EH (cell line): Measurements from ENCODE around the gene DEGS2.
"Not testable (repeated sequence)": the region's sequence is repeated elsewhere in the genome, so short reads cannot be mapped to it uniquely, and the experiment has no call there.

Experiments
- DNase-seq: peaks from one replicate; pipeline ENCODE4 v3.0.0-alpha.2; 2015; ENCODE audit warnings: low read depth

The DEGS2 gene

DNA sequence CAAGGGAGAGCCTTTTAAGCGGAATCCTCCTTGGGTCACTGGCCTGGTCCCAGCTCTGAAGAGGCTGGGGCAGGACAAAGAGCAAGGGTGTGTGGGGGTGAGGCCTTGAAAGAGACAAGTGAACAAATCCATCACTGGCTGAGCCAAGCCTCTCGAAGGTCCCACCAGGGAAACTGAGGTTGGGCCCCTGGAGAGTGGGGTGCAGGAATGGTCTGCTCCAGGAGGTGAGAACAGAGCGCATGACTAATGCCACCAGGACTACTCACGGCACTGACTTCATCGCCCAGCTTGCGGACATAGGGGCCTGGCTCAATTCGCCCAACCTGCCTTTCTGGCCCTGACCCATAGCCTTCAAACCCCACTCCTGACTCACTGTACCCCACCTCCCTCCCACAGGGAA, 19.2 kb upstream of the DEGS2 start:
- no peak for DNase-seq

- DNase-seq, result no peak
These were observed 17.4 kb upstream of the DEGS2 start for GRCh38 chr14:100176811-100177327.

DNA sequence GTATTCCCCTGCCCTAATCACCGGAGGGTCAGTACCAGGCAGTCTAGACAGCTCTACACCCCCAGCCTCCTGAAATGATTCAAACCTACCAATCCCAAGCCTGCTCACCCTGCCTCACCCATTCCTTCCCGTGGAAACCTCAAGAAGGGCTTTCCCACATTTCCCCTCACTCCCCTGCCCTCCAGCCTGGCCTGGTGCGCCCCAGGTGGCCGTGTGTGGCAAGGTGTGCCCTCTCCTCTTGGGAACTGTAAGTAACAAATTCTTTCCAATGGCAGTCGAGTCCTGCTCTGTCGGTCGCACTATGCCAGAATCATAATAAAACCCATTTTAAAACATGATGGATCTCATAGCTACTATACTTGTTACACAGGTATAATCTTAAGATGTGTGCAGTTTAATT, 13.9 kb upstream of the DEGS2 start:
- DNase-seq, result no peak

DNA sequence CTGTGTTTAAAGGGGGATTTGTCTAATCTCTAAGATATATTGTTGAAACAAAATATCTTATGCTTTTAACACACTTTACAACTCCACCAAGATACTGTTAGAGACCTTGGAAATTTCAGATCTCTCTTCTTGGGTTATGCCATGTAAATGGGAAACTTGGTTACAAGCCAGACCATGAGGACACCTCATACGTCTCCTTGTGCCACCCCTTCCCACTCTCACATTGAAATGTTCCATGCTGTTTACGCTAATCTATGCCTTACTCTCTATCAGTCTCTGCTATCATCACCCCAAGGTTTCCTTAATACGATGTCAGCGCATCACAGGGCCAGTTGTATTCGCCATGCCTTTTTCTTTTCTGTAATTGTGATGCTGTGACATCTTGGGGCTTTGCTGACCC, 13.4 kb upstream of the DEGS2 start:
- no peak for DNase-seq

DNA sequence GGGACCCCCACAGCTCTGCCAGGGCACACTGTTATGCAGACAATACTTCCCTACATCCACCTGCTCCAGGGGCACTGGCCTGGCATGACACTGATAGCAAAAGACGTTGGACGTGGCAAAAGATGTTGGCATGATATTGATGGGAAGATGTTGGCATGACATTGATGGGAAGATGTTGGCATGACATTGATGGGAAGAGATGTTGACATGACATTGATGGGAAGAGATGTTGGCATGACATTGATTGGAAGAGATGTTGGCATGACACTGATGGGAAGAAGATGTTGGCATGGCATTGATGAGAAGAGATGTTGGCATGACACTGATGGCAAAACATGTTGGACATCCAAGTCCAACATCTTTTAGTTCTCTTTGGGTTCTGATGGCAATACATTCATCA, 11.4 kb upstream of the DEGS2 start:
- no peak for DNase-seq

GRCh38 chr14:100168506-100168905, 9.1 kb upstream of the DEGS2 start:
- no peak for DNase-seq

DNA sequence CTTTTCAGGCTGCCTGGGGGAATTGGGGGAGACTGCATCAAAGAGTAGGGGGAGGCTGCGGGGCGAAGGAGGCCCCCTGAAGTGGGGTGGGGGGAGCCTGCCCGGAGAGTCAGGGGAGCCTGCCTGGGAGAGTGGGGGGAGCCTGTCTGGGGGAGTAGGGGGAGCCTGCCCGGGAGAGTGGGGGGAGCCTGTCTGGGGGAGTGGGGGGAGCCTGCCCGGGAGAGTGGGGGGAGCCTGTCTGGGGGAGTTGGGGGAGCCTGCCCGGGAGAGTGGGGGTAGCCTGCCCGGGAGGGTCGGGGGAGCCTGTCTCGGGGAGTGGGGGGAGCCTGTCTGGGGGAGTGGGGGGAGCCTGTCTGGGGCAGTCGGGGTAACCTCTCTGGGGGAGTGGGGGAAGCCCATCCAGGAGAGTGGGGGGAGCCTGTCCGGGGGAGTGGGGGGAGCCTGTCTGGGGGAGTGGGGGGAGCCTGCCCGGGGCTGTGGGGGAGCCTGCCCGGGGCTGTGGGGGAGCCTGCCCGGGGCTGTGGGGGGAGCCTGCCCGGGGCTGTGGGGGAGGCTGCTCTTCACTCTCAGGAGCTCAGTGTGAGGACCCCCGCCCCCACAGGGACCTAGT, 6.5 kb upstream of the DEGS2 start:
- no peak for DNase-seq

- DNase-seq, result no peak
These were observed 5.9 kb upstream of the DEGS2 start for GRCh38 chr14:100165376-100165775.

- no peak for DNase-seq
These were observed 1.1 kb upstream of the DEGS2 start for GRCh38 chr14:100160534-100160916.

DNA sequence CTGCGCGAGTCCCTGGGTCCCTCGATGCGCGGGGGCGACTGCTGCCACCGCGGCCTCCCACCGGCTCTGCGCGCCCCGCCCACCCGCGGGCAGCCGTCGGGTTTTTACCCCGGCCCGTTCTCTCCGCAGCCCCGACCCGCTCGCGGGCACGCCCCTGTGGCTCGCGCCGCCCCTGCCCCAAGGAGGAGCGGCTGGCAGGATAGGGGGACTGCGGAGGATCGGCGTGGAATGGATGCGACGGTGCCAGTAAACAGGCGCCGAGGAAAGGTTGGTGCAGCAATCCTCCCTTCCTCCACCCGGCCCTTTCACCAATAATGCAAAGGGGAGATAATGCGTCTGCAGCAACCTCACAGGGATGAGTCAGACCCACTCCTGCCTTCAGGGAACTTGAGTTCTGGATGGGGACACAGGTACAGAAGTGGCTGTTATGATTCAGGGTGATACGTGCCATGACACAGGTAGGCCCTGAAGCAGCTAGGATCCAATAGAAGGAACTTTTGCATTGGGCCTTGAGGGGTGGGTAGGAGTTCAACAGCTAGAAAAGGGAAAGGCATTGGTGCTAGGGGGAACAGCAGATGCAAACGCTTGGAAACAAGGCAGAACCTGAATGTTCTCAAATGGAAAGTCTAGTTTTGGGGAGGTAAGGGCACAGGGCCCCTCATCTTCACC, 554 bp upstream of the DEGS2 start:
- no peak for DNase-seq

DNA sequence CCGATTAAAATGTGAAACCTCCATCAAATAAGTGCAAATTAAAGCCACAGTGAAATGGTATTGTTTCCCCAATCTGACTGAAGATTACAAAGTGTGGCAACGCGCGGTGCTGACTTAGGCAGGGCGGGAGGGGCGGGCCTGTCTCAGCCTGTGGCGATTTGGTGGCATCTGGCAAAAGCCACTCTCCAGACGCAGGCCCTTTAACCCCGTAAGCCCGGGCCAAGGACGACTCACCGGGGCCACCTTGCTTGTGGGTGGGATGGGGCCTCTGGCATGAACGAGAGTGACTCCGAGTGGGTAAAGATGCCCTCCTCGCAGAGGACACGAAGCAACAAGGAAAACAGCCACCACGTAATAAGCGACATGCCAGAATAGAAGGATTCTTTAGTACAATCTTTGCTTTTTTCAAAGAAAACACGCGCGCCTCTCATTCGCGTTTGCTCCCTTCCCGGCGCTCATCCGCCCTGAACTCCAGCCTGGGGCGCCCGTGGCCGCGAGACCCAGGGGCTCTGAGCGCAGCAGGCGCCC, 815 bp downstream of the DEGS2 start:
- DNase-seq, result no peak

GRCh38 chr14:100157548-100158232, 1.8 kb downstream of the DEGS2 start:
- DNase-seq, result not testable (repeated sequence)

DNA sequence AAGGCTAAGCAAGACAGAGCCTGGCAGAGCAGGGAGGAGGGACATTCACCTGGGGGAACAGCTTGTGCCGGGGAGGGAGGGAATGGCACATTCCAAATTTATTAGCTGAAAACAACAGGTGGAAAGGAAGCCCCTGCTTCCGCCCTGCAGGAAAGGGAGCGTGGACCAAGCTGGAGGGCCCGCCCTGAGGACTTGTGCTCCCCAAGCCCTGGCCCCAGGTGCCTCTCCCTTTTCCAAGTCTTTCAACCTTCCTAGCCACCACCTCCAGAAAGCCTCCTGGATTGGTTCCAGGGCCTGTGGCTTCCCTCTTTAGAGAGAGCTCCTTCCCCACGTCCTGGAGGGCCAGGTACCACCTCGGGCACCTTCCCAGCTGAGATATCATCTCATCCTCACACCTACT, 2.7 kb downstream of the DEGS2 start:
- no peak for DNase-seq

DNA sequence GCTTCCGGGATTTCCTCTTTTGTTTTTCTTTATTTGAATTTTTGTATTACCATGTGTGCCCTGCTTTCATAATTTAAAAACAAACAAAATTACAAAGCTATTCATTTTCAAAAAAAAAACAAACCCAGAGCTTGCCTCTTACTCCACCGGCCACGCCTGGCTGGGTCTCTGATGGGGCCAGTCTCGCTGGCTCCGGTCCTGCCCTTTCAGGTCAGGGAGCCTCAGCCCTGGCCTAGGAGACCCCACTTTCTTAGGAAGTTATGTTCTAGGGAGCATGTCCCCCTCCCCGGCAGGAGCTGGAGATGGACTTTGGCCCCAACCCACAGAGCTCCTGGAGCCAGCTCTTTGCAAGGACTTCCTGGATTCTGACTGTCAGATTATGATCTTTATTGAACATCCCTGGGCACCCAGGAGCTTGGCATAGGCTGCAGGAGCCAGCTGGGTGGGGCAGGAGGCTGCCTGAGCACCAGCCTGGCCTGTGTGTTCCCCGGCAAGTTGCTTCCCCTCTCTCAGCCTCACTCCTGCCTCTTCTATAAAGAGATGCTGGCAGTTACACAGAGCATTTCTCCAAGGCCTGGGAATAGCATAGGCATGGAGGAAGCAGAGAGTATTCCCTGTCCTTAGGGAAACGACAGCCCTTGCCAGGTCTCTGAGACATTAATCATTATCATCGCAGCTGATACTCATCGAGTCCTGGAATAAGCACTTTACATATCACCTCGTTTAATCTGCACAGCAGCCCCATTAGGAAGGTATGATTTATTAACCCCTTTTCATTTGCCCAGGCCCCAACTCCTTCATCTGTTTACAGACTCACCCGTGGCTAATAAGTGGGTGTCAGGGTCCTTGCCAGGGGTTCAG, 3.5 kb downstream of the DEGS2 start:
- DNase-seq, result no peak

- DNase-seq, result no peak
These were observed 4.3 kb downstream of the DEGS2 start for GRCh38 chr14:100155049-100155621.

DNA sequence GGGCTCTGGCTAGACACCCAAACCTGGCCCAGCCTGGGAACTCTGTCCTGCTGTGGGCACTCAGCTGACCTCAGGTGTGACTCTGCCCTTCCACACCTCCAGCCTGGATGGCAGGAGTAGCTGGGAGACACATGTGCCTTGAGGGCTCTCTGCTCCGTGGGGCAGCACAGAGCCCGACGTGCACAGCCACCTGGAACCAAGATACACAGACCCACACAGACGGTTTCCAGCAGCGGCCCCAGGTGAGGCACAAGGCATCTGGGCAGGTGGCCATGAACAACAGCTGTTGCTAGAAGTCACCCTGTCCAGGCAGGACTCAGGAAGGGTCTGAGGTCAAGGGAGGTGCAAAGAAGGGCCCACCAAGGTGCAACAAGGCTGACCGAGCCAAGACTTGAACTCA, 5.9 kb downstream of the DEGS2 start:
- DNase-seq, result no peak

GRCh38 chr14:100152091-100152490, 7.4 kb downstream of the DEGS2 start:
- DNase-seq, result no peak

DNA sequence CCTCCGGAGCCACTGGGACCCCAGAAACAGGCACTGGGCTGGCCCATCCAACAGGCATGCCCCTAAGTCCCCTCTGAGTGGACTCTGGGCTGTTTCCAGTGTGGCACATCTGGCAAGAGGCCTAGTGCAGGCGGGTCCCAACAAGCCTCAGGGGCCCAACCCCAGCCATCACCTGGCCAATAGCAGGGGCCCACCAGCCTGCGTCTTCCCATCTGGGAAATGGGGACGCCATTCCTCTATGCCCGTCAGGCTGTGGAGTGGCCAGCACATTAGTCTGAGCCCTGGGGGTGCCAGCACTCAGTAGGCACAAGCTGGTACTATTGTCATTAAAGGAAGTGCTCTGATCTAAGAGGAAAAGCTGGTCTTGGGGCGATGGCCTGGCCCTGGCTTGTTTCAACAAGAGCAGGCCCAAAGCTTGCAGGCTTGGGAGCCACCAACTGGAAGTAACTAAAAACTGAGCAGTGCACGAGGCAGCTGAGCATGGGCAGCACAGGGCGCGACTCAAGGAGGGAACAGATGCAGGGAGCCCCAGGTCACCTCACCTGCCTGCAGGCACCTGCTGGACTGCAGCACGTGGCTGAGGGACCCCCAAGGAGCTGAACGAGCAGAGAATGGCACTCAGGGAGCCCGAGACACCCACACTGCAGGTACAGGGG, 8.4 kb downstream of the DEGS2 start:
- no peak for DNase-seq

GRCh38 chr14:100149851-100150611, 9.4 kb downstream of the DEGS2 start:
- no peak for DNase-seq
